Measurements from ENCODE around the gene LPAR1.

LPAR1 gene

GRCh38 chr9:110971705-110972104, 66.6 kb downstream of the LPAR1 start:
- no peak for DNase-seq (ENCODE audit: low read depth)
- TF ChIP-seq CTCF (IDR thresholded peaks at IDR 0.05; ENCODE audit: control insufficient read depth, insufficient read depth, low read depth, low read length, missing control alignments) = no peak
- H3K4me3 ChIP-seq (ENCODE audit: control insufficient read depth, low read depth, low read length) = no peak overlapping the region

- DNase-seq (ENCODE audit: low read depth) = no peak
- no peak for TF ChIP-seq CTCF (IDR thresholded peaks at IDR 0.05; ENCODE audit: control insufficient read depth, insufficient read depth, low read depth, low read length, missing control alignments)
- H3K4me3 ChIP-seq (ENCODE audit: control insufficient read depth, low read depth, low read length) = no peak overlapping the region
Measured at GRCh38 chr9:110971234-110971633, 67.0 kb downstream of the LPAR1 start.

GRCh38 chr9:110969971-110970386, 68.3 kb downstream of the LPAR1 start:
- TF ChIP-seq CTCF (IDR thresholded peaks at IDR 0.05; ENCODE audit: control insufficient read depth, insufficient read depth, low read depth, low read length, missing control alignments) = no peak
- DNase-seq (ENCODE audit: low read depth) = peak; percentile 92
- no peak overlapping the region for H3K4me3 ChIP-seq (ENCODE audit: control insufficient read depth, low read depth, low read length)

- no peak for TF ChIP-seq CTCF (IDR thresholded peaks at IDR 0.05; ENCODE audit: control insufficient read depth, insufficient read depth, low read depth, low read length, missing control alignments)
- H3K4me3 ChIP-seq (ENCODE audit: control insufficient read depth, low read depth, low read length) = no peak overlapping the region
- no peak for DNase-seq (ENCODE audit: low read depth)
Measured at GRCh38 chr9:110968096-110968495, 70.2 kb downstream of the LPAR1 start.

- no peak for DNase-seq (ENCODE audit: low read depth)
- H3K4me3 ChIP-seq (ENCODE audit: control insufficient read depth, low read depth, low read length) = no peak overlapping the region
- no peak for TF ChIP-seq CTCF (IDR thresholded peaks at IDR 0.05; ENCODE audit: control insufficient read depth, insufficient read depth, low read depth, low read length, missing control alignments)
Measured at GRCh38 chr9:110967196-110967595, 71.1 kb downstream of the LPAR1 start.

- no peak for DNase-seq (ENCODE audit: low read depth)
- TF ChIP-seq CTCF (IDR thresholded peaks at IDR 0.05; ENCODE audit: control insufficient read depth, insufficient read depth, low read depth, low read length, missing control alignments) = no peak
- no peak overlapping the region for H3K4me3 ChIP-seq (ENCODE audit: control insufficient read depth, low read depth, low read length)
Measured at GRCh38 chr9:110960288-110960687, 78.0 kb downstream of the LPAR1 start.

GRCh38 chr9:110958847-110959246, 79.4 kb downstream of the LPAR1 start:
- DNase-seq (ENCODE audit: low read depth) = no peak
- TF ChIP-seq CTCF (IDR thresholded peaks at IDR 0.05; ENCODE audit: control insufficient read depth, insufficient read depth, low read depth, low read length, missing control alignments) = no peak

More at GRCh38 chr9:110958847-110959246, 79.4 kb downstream of the LPAR1 start:
- H3K4me3 ChIP-seq (ENCODE audit: control insufficient read depth, low read depth, low read length) = no peak overlapping the region
